Nephron (organoid): ENCODE data around the gene SYNGAP1.

ENCODE experiments used
- H3K27ac Mint-ChIP-seq, 3 experiments: 2 replicates each; pipeline ENCODE4 v1.8.0; 2020; ENCODE audit warnings: mixed read lengths in 3 of 3, mild to moderate bottlenecking in 2 of 3, moderate library complexity in 1 of 3
- H3K27me3 Mint-ChIP-seq: 2 replicates; pipeline ENCODE4 v1.8.0; 2021; ENCODE audit warnings: low read depth, mild to moderate bottlenecking, moderate library complexity, mixed read lengths
- H3K36me3 Mint-ChIP-seq: 2 replicates; pipeline ENCODE4 v1.8.0; 2020; ENCODE audit warnings: low read depth, mixed read lengths
- H3K4me1 Mint-ChIP-seq: 2 replicates; pipeline ENCODE4 v1.8.0; 2020; ENCODE audit warnings: mixed read lengths
- H3K4me3 Mint-ChIP-seq, 3 experiments: 2 replicates each; pipeline ENCODE4 v1.8.0; 2020; ENCODE audit warnings: mild to moderate bottlenecking in 3 of 3, mixed read lengths in 3 of 3, moderate library complexity in 2 of 3
- H3K9me3 Mint-ChIP-seq: 2 replicates; pipeline ENCODE4 v1.8.0; 2020; ENCODE audit warnings: mixed read lengths
- CTCF ChIP-seq, 3 experiments: fragments of 200-600 bp; sonication (generic); IDR thresholded peaks; one replicate each; pipeline ENCODE4 v1.5.0; 2021; ENCODE audit warnings: antibody characterized with exemption in 3 of 3; ENCODE audit not compliant: unreplicated experiment in 3 of 3

Gene SYNGAP1

DNA sequence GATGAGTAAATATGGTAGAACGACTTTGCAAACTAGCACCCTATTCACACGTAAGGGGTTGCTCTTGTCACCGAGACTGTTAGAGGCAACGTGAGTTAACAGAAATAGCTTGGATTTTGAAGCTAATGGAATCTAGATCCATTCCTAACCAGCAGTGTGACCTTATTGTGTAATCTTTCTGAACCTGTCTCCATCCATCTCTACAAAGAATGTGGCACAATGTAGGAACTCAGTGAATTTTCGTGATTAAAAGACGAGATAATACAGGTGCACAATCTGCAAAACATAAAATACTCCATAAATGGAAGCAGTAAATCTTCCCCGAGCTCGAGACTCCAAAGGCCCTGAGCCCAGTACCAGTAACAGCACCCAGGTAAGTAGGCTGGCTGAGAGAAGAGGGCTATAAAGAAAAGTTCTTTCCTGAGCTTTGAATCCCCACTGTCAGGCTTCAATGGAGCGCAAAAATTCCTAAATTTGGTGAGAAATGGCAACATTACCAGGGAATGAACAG lies 29.0 kb upstream of the SYNGAP1 start:
- Mint-ChIP-seq H3K9me3 (no peaks in the 10 kb centered on the region), H3K27me3 (no peaks in the 10 kb centered on the region), H3K27ac (peak overlapping the region; percentile 91 to 96 (median 94))

GRCh38 chr6:33391278-33391921 lies 28.5 kb upstream of the SYNGAP1 start, which contains the start of gene KIFC1:
Gene KIFC1, plus strand, starts transcription at chr6:33391823. Its CDS starts 163 bp downstream, at chr6:33391986.
- H3K27me3 Mint-ChIP-seq = no peaks in the 10 kb centered on the region

More for the DNA sequence above, 29.0 kb upstream of the SYNGAP1 start:
- TF ChIP-seq CTCF (IDR thresholded peaks at IDR 0.05; ENCODE audit: unreplicated experiment in 3 of 3) = no peak
- Mint-ChIP-seq H3K4me3 (peak overlapping the region; percentile 91 to 95 (median 94)), H3K4me1 (peaks cover 28% of the 10 kb centered on the region), H3K36me3 (peaks cover 4% of the 10 kb centered on the region)

DNA sequence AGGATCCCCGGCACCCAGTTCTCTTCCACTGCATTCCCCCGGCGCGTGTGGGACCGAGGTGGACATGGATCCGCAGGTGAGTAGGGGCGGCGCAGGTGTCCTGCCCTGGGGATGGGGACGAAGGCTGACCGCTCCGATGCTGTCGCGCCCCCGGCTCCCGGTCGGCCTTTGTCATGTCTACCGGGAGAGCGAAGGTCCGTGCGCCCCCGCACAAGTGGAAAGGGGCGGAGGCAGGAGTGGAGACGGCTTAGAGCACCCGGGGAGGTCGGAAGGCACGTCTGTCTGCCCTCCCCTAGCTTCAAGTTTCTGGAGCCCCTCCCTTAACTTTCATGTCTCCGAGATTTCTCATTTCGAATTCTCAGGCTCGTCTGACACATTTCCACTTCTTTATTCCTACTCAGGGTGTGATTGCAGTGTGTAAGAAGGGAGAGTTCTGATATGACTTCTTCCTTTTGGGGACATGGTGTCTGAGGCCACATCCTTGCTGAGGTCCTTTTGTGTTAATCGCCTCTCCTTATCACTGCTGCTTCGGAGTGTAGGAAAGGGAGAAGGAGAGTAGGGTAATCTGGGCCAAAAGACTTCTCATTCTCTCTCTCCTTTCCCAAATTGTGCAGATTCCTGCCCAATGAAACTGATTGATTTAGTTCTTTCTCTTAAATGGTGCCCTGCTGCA lies 27.8 kb upstream of the SYNGAP1 start:
- no peak for TF ChIP-seq CTCF (IDR thresholded peaks at IDR 0.05; ENCODE audit: unreplicated experiment in 3 of 3)
- Mint-ChIP-seq H3K9me3 (no peaks in the 10 kb centered on the region), H3K27ac (peak overlapping the region; percentile 57 to 96 (median 91)), H3K4me3 (peak overlapping the region; percentile 91 to 95 (median 94)), H3K27me3 (no peaks in the 10 kb centered on the region), H3K4me1 (peaks cover 28% of the 10 kb centered on the region), H3K36me3 (peaks cover 4% of the 10 kb centered on the region)

More at GRCh38 chr6:33391278-33391921, 28.5 kb upstream of the SYNGAP1 start, which contains the start of gene KIFC1:
- Mint-ChIP-seq H3K9me3 (no peaks in the 10 kb centered on the region), H3K4me3 (peak within 1 kb of the TSS; percentile 91 to 95 (median 94)), H3K4me1 (peaks cover 28% of the 10 kb centered on the region), H3K36me3 (peaks cover 4% of the 10 kb centered on the region), H3K27ac (peak within 1 kb of the TSS; percentile 91 to 96 (median 94))
- TF ChIP-seq CTCF (IDR thresholded peaks at IDR 0.05; ENCODE audit: unreplicated experiment in 3 of 3) = peak; percentile 97 to 99 (median 98)

GRCh38 chr6:33392595-33392948 lies 27.3 kb upstream of the SYNGAP1 start:
- H3K4me3 Mint-ChIP-seq = peak overlapping the region; percentile 91 to 95 (median 94)

GRCh38 chr6:33392979-33393378 lies 26.9 kb upstream of the SYNGAP1 start:
- H3K4me1 Mint-ChIP-seq = peaks cover 28% of the 10 kb centered on the region
- H3K27me3 Mint-ChIP-seq = no peaks in the 10 kb centered on the region
- no peaks in the 10 kb centered on the region for H3K9me3 Mint-ChIP-seq
- TF ChIP-seq CTCF (IDR thresholded peaks at IDR 0.05; ENCODE audit: unreplicated experiment in 3 of 3) = no peak
- peak overlapping the region; percentile 91 to 95 (median 94) for H3K4me3 Mint-ChIP-seq
- H3K36me3 Mint-ChIP-seq = peaks cover 11% of the 10 kb centered on the region
- H3K27ac Mint-ChIP-seq = peak overlapping the region; percentile 37 to 91 (median 57)

More at GRCh38 chr6:33392595-33392948, 27.3 kb upstream of the SYNGAP1 start:
- Mint-ChIP-seq H3K4me1 (peaks cover 28% of the 10 kb centered on the region), H3K27ac (peak overlapping the region; percentile 57 to 91 (median 77)), H3K27me3 (no peaks in the 10 kb centered on the region), H3K36me3 (peaks cover 7% of the 10 kb centered on the region), H3K9me3 (no peaks in the 10 kb centered on the region)
- no peak for TF ChIP-seq CTCF (IDR thresholded peaks at IDR 0.05; ENCODE audit: unreplicated experiment in 3 of 3)
